Panc1 (cell line): ENCODE data around the gene DDAH1. TPM values are rescaled to one million over a fixed set of nuclear protein-coding genes. Genes with fewer than 3 reads are reported as not detected.

Experiments used
- ATAC-seq: fragments of 200-7000 bp; cut with Tn5 transposase; 2 replicates; pipeline ENCODE4 v1.9.1; 2020; ENCODE audit warnings: mild to moderate bottlenecking, moderate library complexity
- BruUV-seq: library from RNA; stranded (reverse); fragments of 400-500 nt; replicated peaks from 2 replicates; lab custom pipeline; 2021; lab: Mats Ljungman, UMichigan
- CTCF ChIA-PET: fragments of 300-600 bp; sonication (Branson Sonifier 250); formaldehyde crosslinking; loops from one replicate; lab custom pipeline; 2022; ENCODE audit warnings: antibody characterized with exemption; lab: Charles Lee
- POLR2A ChIA-PET: fragments of 300-600 bp; sonication (Branson Sonifier 250); formaldehyde crosslinking; loops from one replicate; lab custom pipeline; 2022; ENCODE audit warnings: antibody characterized with exemption; lab: Charles Lee
- DNase-seq: peaks from one replicate; pipeline ENCODE4 v3.0.0-alpha.2; 2010; ENCODE audit warnings: low read depth, low spot score
- H3K27ac ChIP-seq: 2 replicates; pipeline ENCODE4 v1.5.1; 2011; ENCODE audit warnings: mild to moderate bottlenecking, low read length, inconsistent platforms
- H3K27me3 ChIP-seq: fragments of 200-500 bp; sonication (Bioruptor generic); 2 replicates; pipeline ENCODE4 v1.6.0; 2014; ENCODE audit warnings: low read length, inconsistent platforms; ENCODE audit not compliant: control insufficient read depth, insufficient read depth
- H3K36me3 ChIP-seq: fragments of 200-500 bp; sonication (Bioruptor generic); 2 replicates; pipeline ENCODE4 v1.5.1; 2014; ENCODE audit warnings: inconsistent platforms, mild to moderate bottlenecking, low read length, moderate library complexity; ENCODE audit not compliant: control insufficient read depth, insufficient read depth
- H3K4me1 ChIP-seq: 2 replicates; pipeline ENCODE4 v1.5.1; 2011; ENCODE audit warnings: inconsistent platforms, mild to moderate bottlenecking, low read length, moderate library complexity; ENCODE audit not compliant: control insufficient read depth, insufficient read depth
- H3K4me3 ChIP-seq, 2 experiments: 2 replicates each; pipeline ENCODE4 v1.5.1; 2011 to 2012; ENCODE audit warnings: low read depth in 2 of 2, low read length in 2 of 2, mild to moderate bottlenecking in 2 of 2, inconsistent platforms in 1 of 2, moderate library complexity in 1 of 2
- H3K9me3 ChIP-seq: fragments of 200-500 bp; sonication (Bioruptor generic); 2 replicates; pipeline ENCODE4 v1.5.1; 2014; ENCODE audit warnings: low read depth, mild to moderate bottlenecking, inconsistent platforms, low read length, moderate library complexity; ENCODE audit not compliant: control insufficient read depth, insufficient read depth
- POLR2AphosphoS5 ChIP-seq: IDR thresholded peaks from 2 replicates; pipeline ENCODE4 v1.6.1; 2012; ENCODE audit warnings: mild to moderate bottlenecking, low read depth, low read length, moderate library complexity
- SIN3A ChIP-seq: IDR thresholded peaks from 2 replicates; pipeline ENCODE4 v1.6.1; 2012; ENCODE audit warnings: low read depth, mild to moderate bottlenecking, low read length, moderate library complexity, borderline replicate concordance; ENCODE audit not compliant: insufficient read depth
- TCF7L2 ChIP-seq: IDR thresholded peaks from 2 replicates; pipeline ENCODE4 v1.6.1; 2011; ENCODE audit warnings: mild to moderate bottlenecking, low read depth, low read length, inconsistent platforms
- in situ Hi-C: cut with HindIII; loops from 2 replicates; pipeline ENCODE4 v1.10.0; 2016; ENCODE audit warnings: low sequenced_read_pairs, low pct_unique_long_range_greater_than_20kb
- intact Hi-C: fragments of 100-400 bp; cut with micrococcal nuclease; formaldehyde crosslinking; loops from one replicate; pipeline ENCODE4 v1.10.0; 2022; ENCODE audit not compliant: unreplicated experiment
- total RNA-seq: library from RNA; stranded (reverse); gene quantifications from one replicate; pipeline ENCODE4 v1.2.1, GENCODE V29; 2021; ENCODE audit not compliant: unreplicated experiment
- TF ChIP-seq, protein P1 (sequence below), 2 experiments: IDR thresholded peaks; 2 replicates each; pipeline ENCODE4 v1.6.1; 2011 to 2012; ENCODE audit warnings: low read depth in 2 of 2, control low read depth in 1 of 2, low read length in 1 of 2, mild to moderate bottlenecking in 1 of 2, moderate library complexity in 1 of 2; ENCODE audit not compliant: insufficient read depth in 1 of 2
- TF ChIP-seq, protein P2 (sequence below): fragments of 450-650 bp; IDR thresholded peaks from 2 replicates; pipeline ENCODE4 v1.5.1; 2017; ENCODE audit warnings: mild to moderate bottlenecking

DDAH1 gene
- total RNA-seq, 1 experiment from 2014 or later = 85.4 TPM

GRCh38 chr1:85379203-85380136 lies 85.5 kb downstream of the DDAH1 start:
- TF ChIP-seq SIN3A = no peak
- TF ChIP-seq, protein P1, sequence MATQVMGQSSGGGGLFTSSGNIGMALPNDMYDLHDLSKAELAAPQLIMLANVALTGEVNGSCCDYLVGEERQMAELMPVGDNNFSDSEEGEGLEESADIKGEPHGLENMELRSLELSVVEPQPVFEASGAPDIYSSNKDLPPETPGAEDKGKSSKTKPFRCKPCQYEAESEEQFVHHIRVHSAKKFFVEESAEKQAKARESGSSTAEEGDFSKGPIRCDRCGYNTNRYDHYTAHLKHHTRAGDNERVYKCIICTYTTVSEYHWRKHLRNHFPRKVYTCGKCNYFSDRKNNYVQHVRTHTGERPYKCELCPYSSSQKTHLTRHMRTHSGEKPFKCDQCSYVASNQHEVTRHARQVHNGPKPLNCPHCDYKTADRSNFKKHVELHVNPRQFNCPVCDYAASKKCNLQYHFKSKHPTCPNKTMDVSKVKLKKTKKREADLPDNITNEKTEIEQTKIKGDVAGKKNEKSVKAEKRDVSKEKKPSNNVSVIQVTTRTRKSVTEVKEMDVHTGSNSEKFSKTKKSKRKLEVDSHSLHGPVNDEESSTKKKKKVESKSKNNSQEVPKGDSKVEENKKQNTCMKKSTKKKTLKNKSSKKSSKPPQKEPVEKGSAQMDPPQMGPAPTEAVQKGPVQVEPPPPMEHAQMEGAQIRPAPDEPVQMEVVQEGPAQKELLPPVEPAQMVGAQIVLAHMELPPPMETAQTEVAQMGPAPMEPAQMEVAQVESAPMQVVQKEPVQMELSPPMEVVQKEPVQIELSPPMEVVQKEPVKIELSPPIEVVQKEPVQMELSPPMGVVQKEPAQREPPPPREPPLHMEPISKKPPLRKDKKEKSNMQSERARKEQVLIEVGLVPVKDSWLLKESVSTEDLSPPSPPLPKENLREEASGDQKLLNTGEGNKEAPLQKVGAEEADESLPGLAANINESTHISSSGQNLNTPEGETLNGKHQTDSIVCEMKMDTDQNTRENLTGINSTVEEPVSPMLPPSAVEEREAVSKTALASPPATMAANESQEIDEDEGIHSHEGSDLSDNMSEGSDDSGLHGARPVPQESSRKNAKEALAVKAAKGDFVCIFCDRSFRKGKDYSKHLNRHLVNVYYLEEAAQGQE (IDR thresholded peaks at IDR 0.05; ENCODE audit: insufficient read depth in 1 of 2, low read depth in 2 of 2, low read length in 1 of 2) = no peak
- TF ChIP-seq, protein P2, sequence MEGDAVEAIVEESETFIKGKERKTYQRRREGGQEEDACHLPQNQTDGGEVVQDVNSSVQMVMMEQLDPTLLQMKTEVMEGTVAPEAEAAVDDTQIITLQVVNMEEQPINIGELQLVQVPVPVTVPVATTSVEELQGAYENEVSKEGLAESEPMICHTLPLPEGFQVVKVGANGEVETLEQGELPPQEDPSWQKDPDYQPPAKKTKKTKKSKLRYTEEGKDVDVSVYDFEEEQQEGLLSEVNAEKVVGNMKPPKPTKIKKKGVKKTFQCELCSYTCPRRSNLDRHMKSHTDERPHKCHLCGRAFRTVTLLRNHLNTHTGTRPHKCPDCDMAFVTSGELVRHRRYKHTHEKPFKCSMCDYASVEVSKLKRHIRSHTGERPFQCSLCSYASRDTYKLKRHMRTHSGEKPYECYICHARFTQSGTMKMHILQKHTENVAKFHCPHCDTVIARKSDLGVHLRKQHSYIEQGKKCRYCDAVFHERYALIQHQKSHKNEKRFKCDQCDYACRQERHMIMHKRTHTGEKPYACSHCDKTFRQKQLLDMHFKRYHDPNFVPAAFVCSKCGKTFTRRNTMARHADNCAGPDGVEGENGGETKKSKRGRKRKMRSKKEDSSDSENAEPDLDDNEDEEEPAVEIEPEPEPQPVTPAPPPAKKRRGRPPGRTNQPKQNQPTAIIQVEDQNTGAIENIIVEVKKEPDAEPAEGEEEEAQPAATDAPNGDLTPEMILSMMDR = no peak
- no peak for TF ChIP-seq POLR2AphosphoS5
- TF ChIP-seq TCF7L2 = no peak
- in situ Hi-C loops = no loop called here
- CTCF ChIA-PET = no interaction called here
- intact Hi-C loops = no loop called here
- H3K4me3 ChIP-seq = no peak overlapping the region
- POLR2A ChIA-PET = no interaction called here
- peaks cover 21% of the 10 kb centered on the region for H3K4me1 ChIP-seq
- no TSS peak for BruUV-seq
- H3K27ac ChIP-seq = peak overlapping the region; percentile 15; the same call in 1 of the 2 replicates
- no peak for ATAC-seq
- H3K36me3 ChIP-seq = no peaks in the 10 kb centered on the region
- no peaks in the 10 kb centered on the region for H3K27me3 ChIP-seq
- no peak for DNase-seq
- peaks cover 17% of the 10 kb centered on the region; the same call in 1 of the 2 replicates for H3K9me3 ChIP-seq

DNA sequence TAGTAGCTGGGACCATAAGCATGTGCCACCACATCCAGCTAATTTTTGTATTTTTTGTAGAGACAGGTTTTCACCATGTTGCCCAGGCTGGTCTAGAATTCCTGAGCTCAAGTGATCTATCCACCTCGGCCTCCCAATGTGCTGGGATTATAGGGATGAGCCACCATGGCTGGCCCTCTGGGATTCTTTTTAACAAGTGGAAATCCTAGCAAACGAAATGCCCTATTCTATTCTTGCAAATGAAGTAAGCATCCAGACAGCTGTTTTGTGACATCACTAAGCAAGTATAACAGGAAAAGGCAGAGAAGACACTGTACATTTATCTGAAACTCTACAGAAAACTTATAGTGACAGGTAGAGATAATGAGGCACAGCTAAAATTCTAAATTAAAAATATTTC lies 86.4 kb downstream of the DDAH1 start:
- DNase-seq (no peak), ATAC-seq (no peak)
- TF ChIP-seq, protein P2 = no peak
- TF ChIP-seq TCF7L2 (no peak), POLR2AphosphoS5 (no peak), SIN3A (no peak)
- TF ChIP-seq, protein P1 (IDR thresholded peaks at IDR 0.05; ENCODE audit: insufficient read depth in 1 of 2, low read depth in 2 of 2, low read length in 1 of 2) = no peak
- in situ Hi-C loops (no loop called here), intact Hi-C loops (no loop called here)
- Histone ChIP-seq H3K27me3 (no peaks in the 10 kb centered on the region), H3K4me3 (no peak overlapping the region), H3K9me3 (peaks cover 11% of the 10 kb centered on the region; the same call in 1 of the 2 replicates), H3K4me1 (peaks cover 30% of the 10 kb centered on the region), H3K36me3 (no peaks in the 10 kb centered on the region), H3K27ac (no peak overlapping the region)
- no TSS peak for BruUV-seq
- ChIA-PET POLR2A (interaction anchor here (0.7 to 0.8 kb wide), 2 partner anchors 11 to 32 kb away, joined by 3 to 5 read pairs; no protein-coding TSS in a partner anchor), CTCF (no interaction called here)
